HUDEP-2 (cell line): Measurements from ENCODE around the gene EAPP.
"Not testable (repeated sequence)": the region's sequence is repeated elsewhere in the genome, so short reads cannot be mapped to it uniquely, and the experiment has no call there.

ENCODE experiments used
- DNase-seq, 76 experiments: peaks; one replicate each; lab custom pipeline; 2025; ENCODE audit not compliant: unreplicated experiment in 76 of 76; lab: John Stamatoyannopoulos, UW

EAPP gene

GRCh38 chr14:34538871-34539406 is 562 bp downstream of the EAPP start:
- DNase-seq, result no peak

GRCh38 chr14:34538096-34538495 is 1.4 kb downstream of the EAPP start:
- DNase-seq, result not testable (repeated sequence)

- no peak for DNase-seq
Measured at GRCh38 chr14:34537677-34538009, 1.9 kb downstream of the EAPP start.

- no peak for DNase-seq
Measured at GRCh38 chr14:34536951-34537676, 2.4 kb downstream of the EAPP start.

- no peak for DNase-seq
Measured at GRCh38 chr14:34527591-34527990, 11.9 kb downstream of the EAPP start.

- not testable (repeated sequence) for DNase-seq
Measured at GRCh38 chr14:34524216-34524615, 15.3 kb downstream of the EAPP start.

- DNase-seq, result no peak
Measured at GRCh38 chr14:34522496-34522895, 17.0 kb downstream of the EAPP start.

GRCh38 chr14:34521071-34521470 is 18.4 kb downstream of the EAPP start:
- DNase-seq, result not testable (repeated sequence)

GRCh38 chr14:34520304-34520970 is 19.1 kb downstream of the EAPP start:
- not testable (repeated sequence) for DNase-seq

GRCh38 chr14:34507884-34508283 is 31.6 kb downstream of the EAPP start:
- peak in 1 of 76 experiments; percentile 17 for DNase-seq

GRCh38 chr14:34507459-34507858 is 32.0 kb downstream of the EAPP start:
- DNase-seq, result no peak

- DNase-seq, result not testable (repeated sequence)
Measured at GRCh38 chr14:34505124-34505491, 34.4 kb downstream of the EAPP start.

GRCh38 chr14:34504027-34504426 is 35.5 kb downstream of the EAPP start:
- not testable (repeated sequence) for DNase-seq

GRCh38 chr14:34502545-34503225 is 36.8 kb downstream of the EAPP start:
- DNase-seq, result no peak

GRCh38 chr14:34502001-34502400 is 37.5 kb downstream of the EAPP start:
- no peak for DNase-seq

GRCh38 chr14:34501004-34501580 is 38.4 kb downstream of the EAPP start:
- no peak for DNase-seq

- peak in 17 of 76 experiments; percentile 1 to 29 (median 5) for DNase-seq
Measured at GRCh38 chr14:34498684-34499412, 40.7 kb downstream of the EAPP start.

GRCh38 chr14:34496679-34497513 is 42.6 kb downstream of the EAPP start:
- DNase-seq, result no peak

- no peak for DNase-seq
Measured at GRCh38 chr14:34496007-34496678, 43.4 kb downstream of the EAPP start.
